ENCODE results near the gene ADGRE3. TPM values are rescaled to one million over a fixed set of nuclear protein-coding genes. Genes with fewer than 3 reads are reported as not detected.

Gene ADGRE3
- total RNA-seq, 2 donors from 2014 or later: not detected

DNA sequence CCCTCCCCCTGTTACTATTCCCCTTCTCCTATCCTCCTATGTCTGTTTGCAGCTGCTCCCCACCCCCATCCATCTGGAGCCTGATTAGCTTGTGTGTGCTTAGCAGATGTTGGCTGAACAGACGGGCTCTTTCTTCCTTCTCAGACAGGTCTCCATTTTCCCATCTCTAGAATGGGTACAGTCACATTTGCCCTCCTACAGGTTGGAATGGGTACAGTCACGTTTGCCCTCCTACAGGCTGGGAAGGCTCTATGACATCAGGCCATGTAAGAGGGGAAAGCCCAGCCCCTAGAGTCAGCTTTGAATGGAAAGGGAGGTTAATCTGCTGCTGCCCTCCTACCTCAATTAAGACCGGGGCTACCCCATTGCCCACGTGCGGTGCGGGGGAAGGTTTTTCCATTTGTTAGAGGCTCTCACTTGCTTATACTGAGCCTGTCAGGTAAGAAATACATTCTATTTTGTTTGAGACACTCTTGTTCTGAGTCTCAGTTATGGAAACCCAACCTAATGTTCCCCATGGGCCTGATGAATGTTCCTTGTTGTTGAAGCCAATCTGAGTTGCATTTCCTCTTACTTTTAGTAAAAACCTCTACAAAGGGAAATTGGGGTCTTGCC lies 93.9 kb downstream of the ADGRE3 start:
- ATAC-seq (ENCODE audit: insufficient number of reproducible peaks, low FRiP score, low read depth) (no peak), DNase-seq (ENCODE audit: low spot score) (no peak)
- Histone ChIP-seq H3K4me1 (ENCODE audit: control insufficient read depth in 1 of 2, low read depth in 2 of 2) (no peaks in the 10 kb centered on the region), H3K36me3 (no peaks in the 10 kb centered on the region), H3K9me3 (no peaks in the 10 kb centered on the region), H3K27ac (no peak overlapping the region), H3K27me3 (replicated peaks; ENCODE audit: insufficient read depth) (no peaks in the 10 kb centered on the region), H3K4me3 (no peak overlapping the region)
- TF ChIP-seq, protein P1, sequence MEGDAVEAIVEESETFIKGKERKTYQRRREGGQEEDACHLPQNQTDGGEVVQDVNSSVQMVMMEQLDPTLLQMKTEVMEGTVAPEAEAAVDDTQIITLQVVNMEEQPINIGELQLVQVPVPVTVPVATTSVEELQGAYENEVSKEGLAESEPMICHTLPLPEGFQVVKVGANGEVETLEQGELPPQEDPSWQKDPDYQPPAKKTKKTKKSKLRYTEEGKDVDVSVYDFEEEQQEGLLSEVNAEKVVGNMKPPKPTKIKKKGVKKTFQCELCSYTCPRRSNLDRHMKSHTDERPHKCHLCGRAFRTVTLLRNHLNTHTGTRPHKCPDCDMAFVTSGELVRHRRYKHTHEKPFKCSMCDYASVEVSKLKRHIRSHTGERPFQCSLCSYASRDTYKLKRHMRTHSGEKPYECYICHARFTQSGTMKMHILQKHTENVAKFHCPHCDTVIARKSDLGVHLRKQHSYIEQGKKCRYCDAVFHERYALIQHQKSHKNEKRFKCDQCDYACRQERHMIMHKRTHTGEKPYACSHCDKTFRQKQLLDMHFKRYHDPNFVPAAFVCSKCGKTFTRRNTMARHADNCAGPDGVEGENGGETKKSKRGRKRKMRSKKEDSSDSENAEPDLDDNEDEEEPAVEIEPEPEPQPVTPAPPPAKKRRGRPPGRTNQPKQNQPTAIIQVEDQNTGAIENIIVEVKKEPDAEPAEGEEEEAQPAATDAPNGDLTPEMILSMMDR (IDR thresholded peaks at IDR 0.05): no peak

GRCh38 chr19:14577885-14578427 lies 96.7 kb downstream of the ADGRE3 start:
- TF ChIP-seq, protein P1 (IDR thresholded peaks at IDR 0.05): no peak
- DNase-seq (ENCODE audit: low spot score) (no peak), ATAC-seq (ENCODE audit: insufficient number of reproducible peaks, low FRiP score, low read depth) (no peak)
- Histone ChIP-seq H3K4me1 (ENCODE audit: control insufficient read depth in 1 of 2, low read depth in 2 of 2) (no peaks in the 10 kb centered on the region), H3K4me3 (no peak overlapping the region), H3K36me3 (no peaks in the 10 kb centered on the region), H3K27ac (no peak overlapping the region), H3K9me3 (no peaks in the 10 kb centered on the region), H3K27me3 (replicated peaks; ENCODE audit: insufficient read depth) (no peaks in the 10 kb centered on the region)

DNA sequence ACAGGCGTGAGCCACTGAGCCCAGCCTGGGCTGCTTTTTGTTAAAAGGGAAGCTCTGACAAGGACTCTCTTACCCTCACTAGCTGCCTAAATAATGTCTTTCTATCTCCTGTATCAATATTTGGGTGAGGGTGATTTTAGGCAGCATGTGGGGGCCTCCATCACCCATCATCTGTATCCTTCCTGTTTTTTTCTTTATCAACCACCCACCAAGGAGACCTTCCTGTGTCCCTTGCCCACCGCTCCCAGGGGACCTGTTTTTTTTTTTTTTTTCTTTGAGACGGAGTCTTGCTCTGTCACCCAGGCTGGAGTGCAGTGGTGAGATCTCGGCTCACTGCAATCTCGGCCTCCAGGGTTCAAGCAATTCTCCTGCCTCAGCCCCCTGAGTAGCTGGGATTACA lies 97.4 kb downstream of the ADGRE3 start:
- ATAC-seq (ENCODE audit: insufficient number of reproducible peaks, low FRiP score, low read depth) (no peak), DNase-seq (ENCODE audit: low spot score) (no peak)
- Histone ChIP-seq H3K4me1 (ENCODE audit: control insufficient read depth in 1 of 2, low read depth in 2 of 2) (peaks cover 2% of the 10 kb centered on the region in 2 donors), H3K9me3 (no peaks in the 10 kb centered on the region), H3K4me3 (no peak overlapping the region), H3K36me3 (no peaks in the 10 kb centered on the region), H3K27ac (no peak overlapping the region), H3K27me3 (replicated peaks; ENCODE audit: insufficient read depth) (no peaks in the 10 kb centered on the region)
- TF ChIP-seq, protein P1 (IDR thresholded peaks at IDR 0.05): no peak

DNA sequence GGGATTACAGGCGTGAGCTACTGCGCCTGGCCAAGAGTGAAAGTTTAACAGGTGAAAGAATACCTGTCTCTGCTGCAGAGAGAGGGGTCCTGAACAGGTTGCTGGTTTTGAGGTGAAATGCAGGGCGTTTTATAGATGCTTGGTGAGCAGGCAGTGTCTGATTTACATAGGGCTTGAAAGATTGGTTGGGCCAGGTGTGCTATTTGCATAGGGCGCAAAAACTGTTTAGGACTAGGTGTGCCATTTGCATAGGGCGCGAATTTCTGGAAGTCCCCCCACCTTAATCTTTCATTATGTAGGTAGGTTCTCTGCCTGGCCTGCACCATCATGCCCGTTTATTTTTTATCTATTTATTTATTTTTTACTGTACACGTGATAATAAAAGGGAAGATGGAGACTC lies 98.3 kb downstream of the ADGRE3 start:
- TF ChIP-seq, protein P1 (IDR thresholded peaks at IDR 0.05): no peak
- DNase-seq (ENCODE audit: low spot score): no peak
- Histone ChIP-seq H3K36me3 (no peaks in the 10 kb centered on the region), H3K9me3 (no peaks in the 10 kb centered on the region), H3K27ac (no peak overlapping the region), H3K4me1 (ENCODE audit: control insufficient read depth in 1 of 2, low read depth in 2 of 2) (peaks cover 4 to 6% of the 10 kb centered on the region in 2 donors), H3K4me3 (no peak overlapping the region), H3K27me3 (replicated peaks; ENCODE audit: insufficient read depth) (no peaks in the 10 kb centered on the region)
- no peak for ATAC-seq (ENCODE audit: insufficient number of reproducible peaks, low FRiP score, low read depth)

DNA sequence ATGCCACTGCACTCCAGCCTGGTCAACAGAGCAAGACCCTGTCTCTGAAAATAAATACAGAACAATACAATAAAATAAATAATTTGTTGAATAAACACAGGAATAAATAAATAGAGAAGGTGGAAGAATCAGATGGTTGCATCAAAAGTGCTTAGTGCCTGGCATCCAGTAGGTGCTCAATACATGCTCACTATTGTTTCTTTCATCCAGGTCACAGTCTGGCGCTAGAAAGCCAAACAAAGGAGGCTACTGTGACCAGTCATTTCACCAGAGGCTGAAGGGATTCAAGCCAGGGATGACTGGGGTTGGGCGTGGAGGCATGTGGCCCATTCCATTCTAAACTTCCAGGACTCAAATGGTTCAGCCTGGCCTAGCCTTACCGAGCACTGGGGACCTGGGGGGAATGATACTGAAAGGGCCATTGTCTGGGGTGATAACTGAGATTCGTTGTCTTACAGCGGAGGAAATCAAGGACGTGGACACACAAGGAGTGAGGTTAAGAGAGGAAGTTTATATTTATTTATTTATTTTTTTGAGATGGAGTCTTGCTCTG lies 99.1 kb downstream of the ADGRE3 start:
- Histone ChIP-seq H3K36me3 (no peaks in the 10 kb centered on the region), H3K27me3 (replicated peaks; ENCODE audit: insufficient read depth) (no peaks in the 10 kb centered on the region), H3K9me3 (no peaks in the 10 kb centered on the region)

More for the DNA sequence above, 99.1 kb downstream of the ADGRE3 start:
- Histone ChIP-seq H3K4me1 (ENCODE audit: control insufficient read depth in 1 of 2, low read depth in 2 of 2) (peaks cover 12 to 14% of the 10 kb centered on the region in 2 donors), H3K4me3 (no peak overlapping the region), H3K27ac (no peak overlapping the region)
- TF ChIP-seq, protein P1 (IDR thresholded peaks at IDR 0.05): no peak
- ATAC-seq (ENCODE audit: insufficient number of reproducible peaks, low FRiP score, low read depth) (no peak), DNase-seq (ENCODE audit: low spot score) (no peak)

Data from thoracic aorta (tissue), 2 donors.